Astrocyte (in vitro differentiated cells and primary cell): ENCODE measurements around the gene TP73.

Experiments
- EZH2 ChIP-seq: IDR thresholded peaks from 2 replicates; pipeline ENCODE4 v1.6.1; 2012; ENCODE audit warnings: mild to moderate bottlenecking, low read length, inconsistent platforms; ENCODE audit not compliant: insufficient read depth
- TF ChIP-seq, protein P1 (sequence below): IDR thresholded peaks from 2 replicates; pipeline ENCODE4 v1.5.1; 2011; ENCODE audit warnings: low read depth, mild to moderate bottlenecking, inconsistent platforms, low read length, moderate library complexity; ENCODE audit not compliant: insufficient read depth

DNA sequence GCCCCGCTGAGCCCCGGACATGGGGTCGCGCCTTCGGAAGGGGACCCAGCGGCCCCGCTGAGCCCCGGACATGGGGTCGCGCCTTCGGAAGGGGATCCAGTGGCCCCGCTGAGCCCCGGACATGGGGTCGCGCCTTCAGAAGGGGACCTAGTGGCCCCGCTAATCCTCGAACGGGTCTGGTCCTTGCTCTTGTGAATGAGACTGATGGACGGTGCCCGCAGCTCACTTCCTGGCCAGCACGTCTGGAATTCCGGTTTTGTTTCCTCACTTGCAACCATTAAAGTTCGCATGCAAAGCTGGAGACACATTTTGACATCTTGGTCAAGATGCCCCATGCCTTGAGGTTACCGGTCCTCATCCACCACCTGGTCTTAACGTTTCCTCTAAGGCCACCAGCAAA lies 8.0 kb upstream of the TP73 start:
- TF ChIP-seq, protein P1, sequence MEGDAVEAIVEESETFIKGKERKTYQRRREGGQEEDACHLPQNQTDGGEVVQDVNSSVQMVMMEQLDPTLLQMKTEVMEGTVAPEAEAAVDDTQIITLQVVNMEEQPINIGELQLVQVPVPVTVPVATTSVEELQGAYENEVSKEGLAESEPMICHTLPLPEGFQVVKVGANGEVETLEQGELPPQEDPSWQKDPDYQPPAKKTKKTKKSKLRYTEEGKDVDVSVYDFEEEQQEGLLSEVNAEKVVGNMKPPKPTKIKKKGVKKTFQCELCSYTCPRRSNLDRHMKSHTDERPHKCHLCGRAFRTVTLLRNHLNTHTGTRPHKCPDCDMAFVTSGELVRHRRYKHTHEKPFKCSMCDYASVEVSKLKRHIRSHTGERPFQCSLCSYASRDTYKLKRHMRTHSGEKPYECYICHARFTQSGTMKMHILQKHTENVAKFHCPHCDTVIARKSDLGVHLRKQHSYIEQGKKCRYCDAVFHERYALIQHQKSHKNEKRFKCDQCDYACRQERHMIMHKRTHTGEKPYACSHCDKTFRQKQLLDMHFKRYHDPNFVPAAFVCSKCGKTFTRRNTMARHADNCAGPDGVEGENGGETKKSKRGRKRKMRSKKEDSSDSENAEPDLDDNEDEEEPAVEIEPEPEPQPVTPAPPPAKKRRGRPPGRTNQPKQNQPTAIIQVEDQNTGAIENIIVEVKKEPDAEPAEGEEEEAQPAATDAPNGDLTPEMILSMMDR: no peak
- no peak for TF ChIP-seq EZH2
